Astrocyte of the spinal cord (primary cell): ENCODE data around the gene ASB2.

Source experiments
- DNase-seq: peaks from one replicate; pipeline ENCODE4 v3.0.0; 2011; ENCODE audit warnings: low read depth, low spot score
- H3K4me3 ChIP-seq: 2 replicates; pipeline ENCODE4 v1.5.1; 2011; ENCODE audit warnings: low read depth, mild to moderate bottlenecking, low read length, moderate library complexity
- in situ Hi-C: cut with HindIII; loops from 2 replicates; pipeline ENCODE4 v1.10.0; 2017; ENCODE audit warnings: low sequenced_read_pairs
- TF ChIP-seq, protein P1 (sequence below): IDR thresholded peaks from 2 replicates; pipeline ENCODE4 v1.5.1; 2012; ENCODE audit warnings: low read depth, mild to moderate bottlenecking, low read length, inconsistent platforms

ASB2 gene

DNA sequence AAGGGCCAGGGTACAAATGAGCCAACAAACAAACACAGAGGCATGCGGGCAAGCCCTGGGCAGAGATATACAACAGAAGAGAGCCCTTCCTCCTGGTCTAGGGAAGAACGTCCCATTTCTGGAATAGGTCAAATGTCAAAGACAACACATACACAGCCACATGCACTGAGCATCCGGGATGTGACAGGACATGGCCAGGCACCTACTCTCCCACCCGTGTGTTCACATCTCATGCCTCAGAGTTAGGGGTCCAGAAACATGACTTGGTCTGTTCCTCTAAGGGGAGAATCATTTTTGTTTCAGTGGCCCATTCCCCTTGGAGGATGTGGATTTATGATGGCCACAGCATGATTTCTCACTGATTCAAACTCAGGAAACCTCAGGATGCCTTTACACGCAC is 801 bp upstream of the ASB2 start:
- in situ Hi-C loops, result no loop called here
- no peak for DNase-seq
- no peak overlapping the region for H3K4me3 ChIP-seq
- TF ChIP-seq, protein P1, sequence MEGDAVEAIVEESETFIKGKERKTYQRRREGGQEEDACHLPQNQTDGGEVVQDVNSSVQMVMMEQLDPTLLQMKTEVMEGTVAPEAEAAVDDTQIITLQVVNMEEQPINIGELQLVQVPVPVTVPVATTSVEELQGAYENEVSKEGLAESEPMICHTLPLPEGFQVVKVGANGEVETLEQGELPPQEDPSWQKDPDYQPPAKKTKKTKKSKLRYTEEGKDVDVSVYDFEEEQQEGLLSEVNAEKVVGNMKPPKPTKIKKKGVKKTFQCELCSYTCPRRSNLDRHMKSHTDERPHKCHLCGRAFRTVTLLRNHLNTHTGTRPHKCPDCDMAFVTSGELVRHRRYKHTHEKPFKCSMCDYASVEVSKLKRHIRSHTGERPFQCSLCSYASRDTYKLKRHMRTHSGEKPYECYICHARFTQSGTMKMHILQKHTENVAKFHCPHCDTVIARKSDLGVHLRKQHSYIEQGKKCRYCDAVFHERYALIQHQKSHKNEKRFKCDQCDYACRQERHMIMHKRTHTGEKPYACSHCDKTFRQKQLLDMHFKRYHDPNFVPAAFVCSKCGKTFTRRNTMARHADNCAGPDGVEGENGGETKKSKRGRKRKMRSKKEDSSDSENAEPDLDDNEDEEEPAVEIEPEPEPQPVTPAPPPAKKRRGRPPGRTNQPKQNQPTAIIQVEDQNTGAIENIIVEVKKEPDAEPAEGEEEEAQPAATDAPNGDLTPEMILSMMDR, result no peak

DNA sequence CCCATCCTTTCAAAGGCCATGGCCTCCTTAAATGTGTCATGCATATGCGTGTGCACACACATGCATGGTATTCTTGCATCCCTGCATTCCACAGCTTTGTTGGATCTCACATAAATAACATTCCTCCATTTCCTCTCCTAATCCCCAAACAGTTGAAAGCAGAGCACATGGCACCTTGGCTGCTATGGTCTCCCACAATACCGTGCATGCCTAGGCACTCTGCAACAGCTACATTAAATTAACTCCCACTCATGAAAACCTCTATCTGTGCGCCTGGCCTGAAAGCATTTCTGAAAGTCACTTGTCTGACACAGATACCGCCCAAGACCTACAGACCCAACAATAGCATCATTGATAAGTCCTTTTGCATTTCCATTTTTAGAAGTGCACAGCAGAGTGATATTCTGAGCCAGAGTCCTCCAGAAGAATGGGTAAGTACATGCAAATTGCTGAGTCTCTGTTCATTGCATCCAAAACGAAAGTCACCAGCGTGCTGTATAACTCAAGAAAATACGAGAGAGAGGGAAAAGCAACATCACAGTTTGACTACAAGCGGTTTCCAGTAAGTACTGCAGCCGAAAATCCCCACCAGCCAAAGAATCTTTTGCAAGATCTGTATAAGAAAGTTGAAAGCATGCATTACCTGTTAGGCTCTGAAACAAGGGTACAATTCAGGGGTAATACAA is 436 bp downstream of the ASB2 start:
- no peak for DNase-seq
- TF ChIP-seq, protein P1, result no peak
- in situ Hi-C loops, result no loop called here
- no peak overlapping the region for H3K4me3 ChIP-seq

DNA sequence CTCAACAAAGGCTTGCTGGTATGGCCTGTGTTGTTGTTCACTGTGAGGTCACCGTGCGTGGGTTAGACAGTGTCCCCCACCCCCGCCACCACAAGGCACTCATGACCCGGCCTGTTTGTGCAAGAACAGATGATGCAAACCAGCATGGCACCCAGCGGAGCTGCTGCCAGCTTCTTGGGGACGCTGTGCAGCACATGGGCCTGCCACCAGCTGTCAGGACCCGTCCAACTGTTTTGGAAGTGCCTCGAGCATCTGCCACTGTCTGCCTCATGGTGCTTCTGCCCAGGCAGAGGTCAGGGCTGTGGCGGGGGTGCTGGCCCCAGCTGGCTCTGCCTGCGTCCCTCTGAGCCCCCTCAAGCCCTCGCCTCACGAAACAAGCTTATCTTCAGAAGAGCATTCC is 1.5 kb downstream of the ASB2 start:
- in situ Hi-C loops, result no loop called here
- TF ChIP-seq, protein P1, result no peak
- no peak overlapping the region for H3K4me3 ChIP-seq
- no peak for DNase-seq

DNA sequence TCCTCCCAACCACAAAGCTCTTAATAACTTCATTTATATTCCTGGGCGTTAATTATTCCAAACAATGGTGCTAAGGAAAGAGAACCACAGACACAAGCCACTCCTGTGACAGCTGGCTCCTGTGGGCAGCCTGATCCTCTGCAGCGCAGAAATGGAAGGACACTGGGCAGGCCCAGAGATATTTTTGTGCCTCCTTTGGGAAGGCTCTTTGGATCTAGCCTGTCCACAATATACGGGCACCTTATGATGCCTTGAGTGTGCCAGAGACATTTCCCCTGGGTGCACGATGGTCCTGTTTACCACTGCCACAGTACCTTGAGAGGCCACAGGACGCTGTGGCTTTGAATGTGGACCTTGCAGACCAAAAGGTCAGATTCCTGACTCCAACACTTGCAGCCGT is 2.1 kb downstream of the ASB2 start:
- H3K4me3 ChIP-seq, result no peak overlapping the region

DNA sequence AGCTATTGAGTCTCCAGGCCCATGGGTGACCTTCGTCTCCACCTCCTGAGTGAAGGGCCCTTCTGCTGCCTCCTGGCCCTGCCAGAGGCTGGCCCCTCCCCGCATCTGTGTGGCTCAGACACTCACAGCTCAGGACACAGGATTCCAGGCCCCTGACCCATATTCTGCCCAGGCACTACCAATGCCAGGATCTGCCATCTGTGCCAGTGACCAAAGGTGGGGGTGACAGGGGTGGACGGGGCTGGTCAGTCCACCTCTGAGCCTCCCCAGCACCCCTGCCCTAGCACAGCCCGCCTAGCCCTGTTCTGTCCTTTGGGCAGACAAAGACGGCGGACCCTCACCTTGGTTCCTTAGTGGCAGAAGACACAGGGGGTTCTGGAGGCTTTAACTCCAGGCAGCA is 2.8 kb downstream of the ASB2 start:
- in situ Hi-C loops, result no loop called here
- DNase-seq, result no peak
- TF ChIP-seq, protein P1, result no peak
- H3K4me3 ChIP-seq, result no peak overlapping the region

More for the DNA sequence above, 2.1 kb downstream of the ASB2 start:
- TF ChIP-seq, protein P1, result no peak
- in situ Hi-C loops, result no loop called here
- DNase-seq, result no peak

DNA sequence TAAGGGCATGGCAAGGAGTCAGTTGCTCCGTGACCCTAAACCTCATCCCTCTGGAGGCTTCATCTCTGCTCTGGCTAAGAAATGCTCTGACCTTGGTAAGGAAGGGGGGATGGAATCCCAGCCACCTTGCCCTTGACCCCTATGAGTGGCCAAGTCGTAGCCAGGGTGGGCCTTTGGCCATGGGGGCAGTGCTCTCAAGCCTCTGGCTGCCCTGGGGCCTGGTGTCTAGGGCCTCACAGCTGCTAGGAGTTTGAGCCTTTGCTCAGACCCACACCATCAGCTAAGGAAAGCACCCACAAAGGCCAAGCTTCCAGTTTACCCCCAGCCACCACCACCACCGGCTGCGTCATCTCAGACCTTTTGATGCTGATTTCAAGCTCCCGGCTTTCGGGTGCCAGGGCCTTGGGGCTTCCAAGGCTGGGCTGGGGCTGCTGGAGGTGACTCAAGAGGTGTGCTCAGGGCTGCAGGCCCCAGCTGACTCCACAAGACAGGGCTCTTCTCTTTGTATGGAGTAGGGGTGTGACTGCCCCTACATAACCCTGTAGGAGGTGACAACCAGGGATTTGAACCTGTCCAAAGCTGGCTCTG is 3.7 kb downstream of the ASB2 start:
- DNase-seq, result no peak
- no peak overlapping the region for H3K4me3 ChIP-seq
- in situ Hi-C loops, result no loop called here
- TF ChIP-seq, protein P1, result no peak
